HepG2 (cell line): ENCODE measurements around the gene AMDHD1. TPM values are rescaled to one million over a fixed set of nuclear protein-coding genes. Genes with fewer than 3 reads are reported as not detected.

ENCODE experiments used
- E2F5 ChIP-seq: sonication (generic); formaldehyde crosslinking; conservative IDR thresholded peaks from 2 replicates; pipeline ENCODE4 v1.4.0; 2020; ENCODE audit warnings: missing genetic modification reagents
- GPN1 ChIP-seq: sonication (generic); formaldehyde crosslinking; IDR thresholded peaks from 2 replicates; pipeline ENCODE4 v1.5.1; 2020; ENCODE audit warnings: missing genetic modification reagents, borderline replicate concordance
- IKZF1 ChIP-seq: fragments of 450-650 bp; IDR thresholded peaks from 2 replicates; pipeline ENCODE4 v1.7.1; 2016
- KAT8 ChIP-seq: IDR thresholded peaks from 2 replicates; pipeline ENCODE4 v1.6.1; 2016; ENCODE audit warnings: missing genetic modification reagents, missing compliant biosample characterization
- NCOA2 ChIP-seq: sonication (generic); formaldehyde crosslinking; IDR thresholded peaks from 2 replicates; pipeline ENCODE4 v1.8.0; 2022; ENCODE audit warnings: inconsistent platforms
- RXRB ChIP-seq: IDR thresholded peaks from 2 replicates; pipeline ENCODE4 v1.6.1; 2016; ENCODE audit warnings: borderline replicate concordance, missing genetic modification reagents, missing compliant biosample characterization
- SNAPC4 ChIP-seq: sonication (generic); formaldehyde crosslinking; IDR thresholded peaks from 2 replicates; pipeline ENCODE4 v1.4.0; 2020; ENCODE audit warnings: mild to moderate bottlenecking, missing genetic modification reagents
- ZKSCAN8 ChIP-seq: IDR thresholded peaks from 2 replicates; pipeline ENCODE4 v1.6.1; 2016; ENCODE audit warnings: borderline replicate concordance, missing genetic modification reagents, missing compliant biosample characterization
- ZNF33A ChIP-seq: sonication (generic); formaldehyde crosslinking; IDR thresholded peaks from 2 replicates; pipeline ENCODE4 v1.5.1; 2020; ENCODE audit warnings: missing genetic modification reagents, mild to moderate bottlenecking, moderate library complexity, borderline replicate concordance
- ZNF33B ChIP-seq: sonication (generic); formaldehyde crosslinking; IDR thresholded peaks from 2 replicates; pipeline ENCODE4 v1.5.1; 2020; ENCODE audit warnings: mild to moderate bottlenecking, missing genetic modification reagents
- ZNF574 ChIP-seq: sonication (generic); formaldehyde crosslinking; IDR thresholded peaks from 2 replicates; pipeline ENCODE4 v1.4.0; 2020; ENCODE audit warnings: missing genetic modification reagents
- ZNF646 ChIP-seq: sonication (generic); formaldehyde crosslinking; IDR thresholded peaks from 2 replicates; pipeline ENCODE4 v1.9.0; 2021; ENCODE audit warnings: mild to moderate bottlenecking, missing genetic modification reagents
- ZNF713 ChIP-seq: sonication (generic); formaldehyde crosslinking; IDR thresholded peaks from 2 replicates; pipeline ENCODE4 v1.4.0; 2020; ENCODE audit warnings: mild to moderate bottlenecking, missing genetic modification reagents
- ZNF766 ChIP-seq: sonication (generic); formaldehyde crosslinking; IDR thresholded peaks from 2 replicates; pipeline ENCODE4 v1.5.0; 2020; ENCODE audit warnings: missing genetic modification reagents, borderline replicate concordance
- polyA plus RNA-seq, 8 experiments: library from polyadenylated mRNA; depleted of rRNA in 3 of 8; stranded (reverse) in 7 of 8; unstranded in 1 of 8; fragments of >200 nt; fragmentation: Illumina TruSeq in 4 of 8; extraction: Trizol in 4 of 8; gene quantifications; 2 replicates each; pipeline versions ENCODE4 v1.2.1 to v1.2.3, GENCODE V29; 2011 to 2016; ENCODE audit warnings: low read depth in 4 of 8, missing spikeins in 1 of 8, mixed read lengths in 1 of 8; ENCODE audit not compliant: insufficient read depth in 1 of 8
- total RNA-seq, 5 experiments: library from RNA; depleted of rRNA; stranded (reverse); fragments of >200 nt; fragmentation: Illumina TruSeq; extraction: Trizol; gene quantifications; 2 replicates each; pipeline ENCODE4 v1.2.3, GENCODE V29; 2016; ENCODE audit warnings: low read depth in 1 of 5

Gene AMDHD1
- total and polyA plus RNA-seq, 2 of the 13 experiments (the other 11 are each of a cell fraction or from before 2014, with no cell fraction given) = 6.5 to 29.6 TPM

GRCh38 chr12:95996034-95996658 lies 53.0 kb downstream of the AMDHD1 start, which contains the start of gene HAL (continued):
- peak; percentile 50; the same call in 1 of the 2 replicates for TF ChIP-seq ZNF574 (CRISPR knock-in tag)
- peak; percentile 94 for TF ChIP-seq RXRB (CRISPR knock-in tag)
- TF ChIP-seq ZKSCAN8 (CRISPR knock-in tag) = peak; percentile 82; the same call in 1 of the 2 replicates
- no peak for TF ChIP-seq ZNF646 (CRISPR knock-in tag)
- TF ChIP-seq ZNF33A (CRISPR knock-in tag) = peak; percentile 89; the same call in 1 of the 2 replicates
- peak; percentile 72; the same call in 1 of the 2 replicates for TF ChIP-seq SNAPC4
- peak; percentile 88 for TF ChIP-seq KAT8 (CRISPR knock-in tag)
- no peak for TF ChIP-seq GPN1
- TF ChIP-seq ZNF713 (CRISPR knock-in tag) = no peak
- peak; percentile 84; the same call in 1 of the 2 replicates for TF ChIP-seq ZNF766
- peak; percentile 97 for TF ChIP-seq NCOA2 (CRISPR knock-in tag)
- TF ChIP-seq IKZF1 = no peak
- TF ChIP-seq E2F5 (CRISPR knock-in tag) = no peak
- TF ChIP-seq ZNF33B (CRISPR knock-in tag) = 0 out of 2 replicates have a peak, but pooled peaks have one; percentile 23
